ENCODE data around the gene ARF3. TPM values are rescaled to one million over a fixed set of nuclear protein-coding genes. Genes with fewer than 3 reads are reported as not detected.

ARF3 gene
- total RNA-seq, 1 experiment from 2014 or later: 263 TPM

DNA sequence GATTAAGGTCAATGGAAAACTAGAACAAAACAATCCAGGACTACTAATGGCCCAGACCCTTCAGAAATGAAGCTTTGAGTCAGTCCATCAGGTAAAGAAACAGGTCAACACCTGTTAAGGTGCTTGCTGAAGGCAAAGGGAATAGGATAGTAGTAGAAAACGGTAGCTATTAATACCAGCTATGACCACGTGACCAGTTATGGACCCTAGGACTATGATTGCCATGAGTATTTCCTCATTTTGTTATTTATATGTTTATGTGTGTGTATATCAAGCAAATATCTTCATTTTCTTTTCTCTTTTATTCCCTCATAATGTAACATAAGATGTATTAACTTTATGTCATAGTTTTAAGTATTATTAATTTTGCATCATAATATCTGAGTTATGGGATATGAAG lies 57.6 kb downstream of the ARF3 start:
- no peak overlapping the region for H2BK20ac ChIP-seq (ENCODE audit: low read depth, low read length, poor library complexity, severe bottlenecking)
- H2BK12ac ChIP-seq (ENCODE audit: insufficient read length, low read depth, low read length): no peak overlapping the region
- H4K91ac ChIP-seq (ENCODE audit: insufficient read length, low read depth, low read length): no peak overlapping the region
- H3K4ac ChIP-seq (ENCODE audit: low read depth, low read length): no peak overlapping the region
- H3T11ph ChIP-seq (ENCODE audit: low read length): no peak overlapping the region
- peaks cover 27% of the 10 kb centered on the region for H3K27me3 Mint-ChIP-seq (ENCODE audit: low read depth)
- no peak overlapping the region for H3K14ac ChIP-seq (ENCODE audit: insufficient read depth, low read length)
- no peaks in the 10 kb centered on the region for H3K79me1 ChIP-seq (ENCODE audit: insufficient read depth, low read depth, low read length, poor library complexity, severe bottlenecking)
- no peak overlapping the region for H3K18ac ChIP-seq (ENCODE audit: insufficient read length, low read depth, low read length)
- no peaks in the 10 kb centered on the region for H3K27me3 ChIP-seq (ENCODE audit: insufficient read depth, low read length)
- H3K4me2 ChIP-seq (ENCODE audit: insufficient read depth, insufficient read length, low read length): no peak overlapping the region
- no peak overlapping the region for H2AFZ ChIP-seq (ENCODE audit: low read length)
- H3K56ac ChIP-seq (ENCODE audit: insufficient read length, low read depth, low read length): no peak overlapping the region
- no peaks in the 10 kb centered on the region for H4K20me1 ChIP-seq (ENCODE audit: control insufficient read depth, insufficient read depth, insufficient read length)
- H3K27ac ChIP-seq (ENCODE audit: insufficient read length, low read depth, low read length): no peak overlapping the region
- H3K23ac ChIP-seq (ENCODE audit: insufficient read length, low read depth, low read length): no peak overlapping the region
- H2AK5ac ChIP-seq (ENCODE audit: insufficient read length, low read length): no peak overlapping the region
- no peak overlapping the region for H3K27ac Mint-ChIP-seq
- no peaks in the 10 kb centered on the region for H3K4me1 ChIP-seq (ENCODE audit: insufficient read depth, low read length)
- no peaks in the 10 kb centered on the region for H3K23me2 ChIP-seq (ENCODE audit: insufficient read length, low read depth, low read length, poor library complexity, severe bottlenecking)
- no peak overlapping the region for H3K4me3 Mint-ChIP-seq
- H2BK120ac ChIP-seq (ENCODE audit: low read depth, low read length, poor library complexity, severe bottlenecking): no peak overlapping the region
- no peak overlapping the region for H2BK5ac ChIP-seq (ENCODE audit: insufficient read length, low read length)
- H2BK15ac ChIP-seq (ENCODE audit: low read depth, low read length): no peak overlapping the region
- H3K9me3 Mint-ChIP-seq: no peaks in the 10 kb centered on the region; a peak in 2 of 5 replicates
- H3K4me1 Mint-ChIP-seq: 0 out of 4 replicates have a peak, but pooled peaks cover 0 to 3% of the 10 kb centered on the region in 2 experiments
- no CpG with 5 or more reads among the region's 2 CpGs for whole genome bisulfite sequencing (ENCODE audit: extremely low coverage, insufficient read length, low lambda C conversion rate)
- no peak overlapping the region for H4K5ac ChIP-seq (ENCODE audit: insufficient read length, low read depth, low read length)
- H3K9ac ChIP-seq (ENCODE audit: extremely low read depth, insufficient read length, low read length): no peak overlapping the region
- DNase-seq: no peak
- H4K8ac ChIP-seq (replicated peaks; ENCODE audit: insufficient read length, low read depth, low read length): no peak overlapping the region
- no peaks in the 10 kb centered on the region for H3K36me3 Mint-ChIP-seq (ENCODE audit: insufficient read depth in 1 of 3, low read depth in 3 of 3)
- no peaks in the 10 kb centered on the region for H3K79me2 ChIP-seq (ENCODE audit: insufficient read depth, low read length)
- no peaks in the 10 kb centered on the region for H3K9me3 ChIP-seq (ENCODE audit: control insufficient read depth, low read depth, low read length)
- TF ChIP-seq, protein P1, sequence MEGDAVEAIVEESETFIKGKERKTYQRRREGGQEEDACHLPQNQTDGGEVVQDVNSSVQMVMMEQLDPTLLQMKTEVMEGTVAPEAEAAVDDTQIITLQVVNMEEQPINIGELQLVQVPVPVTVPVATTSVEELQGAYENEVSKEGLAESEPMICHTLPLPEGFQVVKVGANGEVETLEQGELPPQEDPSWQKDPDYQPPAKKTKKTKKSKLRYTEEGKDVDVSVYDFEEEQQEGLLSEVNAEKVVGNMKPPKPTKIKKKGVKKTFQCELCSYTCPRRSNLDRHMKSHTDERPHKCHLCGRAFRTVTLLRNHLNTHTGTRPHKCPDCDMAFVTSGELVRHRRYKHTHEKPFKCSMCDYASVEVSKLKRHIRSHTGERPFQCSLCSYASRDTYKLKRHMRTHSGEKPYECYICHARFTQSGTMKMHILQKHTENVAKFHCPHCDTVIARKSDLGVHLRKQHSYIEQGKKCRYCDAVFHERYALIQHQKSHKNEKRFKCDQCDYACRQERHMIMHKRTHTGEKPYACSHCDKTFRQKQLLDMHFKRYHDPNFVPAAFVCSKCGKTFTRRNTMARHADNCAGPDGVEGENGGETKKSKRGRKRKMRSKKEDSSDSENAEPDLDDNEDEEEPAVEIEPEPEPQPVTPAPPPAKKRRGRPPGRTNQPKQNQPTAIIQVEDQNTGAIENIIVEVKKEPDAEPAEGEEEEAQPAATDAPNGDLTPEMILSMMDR (conservative IDR thresholded peaks at IDR 0.05): no peak
